Liver (tissue), 9 donors: ENCODE results near the gene DNAH6. TPM values are rescaled to one million over a fixed set of nuclear protein-coding genes. Genes with fewer than 3 reads are reported as not detected.

Experiments used
- DNase-seq: peaks from one replicate; pipeline ENCODE4 v3.0.0-alpha.2; 2017; ENCODE audit warnings: low spot score
- H3K27ac ChIP-seq, 2 donors: one replicate each; pipeline ENCODE4 v1.7.0; 2013; ENCODE audit warnings: inconsistent platforms in 2 of 2, low read length in 2 of 2, control low read depth in 1 of 2, low read depth in 1 of 2, mild to moderate bottlenecking in 1 of 2
- H3K27me3 ChIP-seq, 4 donors: one replicate each; pipeline versions ENCODE4 v1.6.1 to v1.7.0; 2013; ENCODE audit warnings: low read length in 3 of 4, inconsistent platforms in 1 of 4, mild to moderate bottlenecking in 1 of 4, moderate library complexity in 1 of 4; ENCODE audit not compliant: control insufficient read depth in 4 of 4, insufficient read depth in 4 of 4
- H3K36me3 ChIP-seq, 4 donors: one replicate each; pipeline versions ENCODE4 v1.6.1 to v1.7.0; 2013; ENCODE audit warnings: low read length in 3 of 4, mild to moderate bottlenecking in 3 of 4, low read depth in 1 of 4, moderate library complexity in 1 of 4; ENCODE audit not compliant: control insufficient read depth in 4 of 4, insufficient read depth in 3 of 4
- H3K4me1 ChIP-seq, 4 donors: one replicate each; pipeline versions ENCODE4 v1.6.1 to v1.7.0; 2013; ENCODE audit warnings: low read length in 3 of 4, mild to moderate bottlenecking in 3 of 4, moderate library complexity in 1 of 4; ENCODE audit not compliant: control insufficient read depth in 4 of 4, insufficient read depth in 4 of 4
- H3K4me3 ChIP-seq, 3 donors: one replicate each; pipeline versions ENCODE4 v1.6.1 to v1.7.0; 2013; ENCODE audit warnings: low read length in 3 of 3, control low read depth in 1 of 3, low read depth in 1 of 3, mild to moderate bottlenecking in 1 of 3
- H3K9ac ChIP-seq, 2 donors: one replicate each; pipeline ENCODE4 v1.7.0; 2013; ENCODE audit warnings: low read length in 2 of 2, mild to moderate bottlenecking in 2 of 2, moderate library complexity in 2 of 2, control low read depth in 1 of 2, low read depth in 1 of 2
- H3K9me3 ChIP-seq, 4 donors: one replicate each; pipeline versions ENCODE4 v1.6.1 to v1.7.0; 2013; ENCODE audit warnings: low read length in 3 of 4; ENCODE audit not compliant: control insufficient read depth in 4 of 4
- CTCF ChIP-seq: fragments of 150-350 bp; IDR thresholded peaks from 2 replicates; pipeline ENCODE4 v1.5.1; 2017; ENCODE audit warnings: improper control_type of control experiment, low read depth, low read length; ENCODE audit not compliant: missing input control
- EGR1 ChIP-seq, 2 donors: IDR thresholded peaks; 2 replicates each; pipeline ENCODE4 v1.6.1; 2016 to 2018; ENCODE audit warnings: antibody characterized with exemption in 2 of 2, low read depth in 2 of 2
- FOXA1 ChIP-seq: IDR thresholded peaks from 2 replicates; pipeline ENCODE4 v1.6.1; 2016; ENCODE audit warnings: antibody characterized with exemption
- FOXA2 ChIP-seq: IDR thresholded peaks from 2 replicates; pipeline ENCODE4 v1.6.1; 2016; ENCODE audit warnings: antibody characterized with exemption
- GABPA ChIP-seq, 2 donors: IDR thresholded peaks in 1 of 2; conservative IDR thresholded peaks in 1 of 2; 2 replicates each; pipeline ENCODE4 v1.6.1; 2016; ENCODE audit warnings: antibody characterized with exemption in 2 of 2, mild to moderate bottlenecking in 1 of 2, moderate library complexity in 1 of 2
- HNF4A ChIP-seq, 2 donors: conservative IDR thresholded peaks; 2 replicates each; pipeline ENCODE4 v1.6.1; 2016; ENCODE audit warnings: antibody characterized with exemption in 2 of 2, mild to moderate bottlenecking in 2 of 2
- HNF4G ChIP-seq: IDR thresholded peaks from 2 replicates; pipeline ENCODE4 v1.6.1; 2016; ENCODE audit warnings: antibody characterized with exemption
- JUND ChIP-seq, 2 donors: IDR thresholded peaks; 2 replicates each; pipeline ENCODE4 v1.6.1; 2016; ENCODE audit warnings: antibody characterized with exemption in 2 of 2
- NR2F2 ChIP-seq: IDR thresholded peaks from 2 replicates; pipeline ENCODE4 v1.6.1; 2016; ENCODE audit warnings: antibody characterized with exemption
- RAD21 ChIP-seq, 2 donors: IDR thresholded peaks; 2 replicates each; pipeline ENCODE4 v1.6.1; 2016; ENCODE audit warnings: antibody characterized with exemption in 2 of 2, mild to moderate bottlenecking in 2 of 2
- REST ChIP-seq: IDR thresholded peaks from 2 replicates; pipeline ENCODE4 v1.6.1; 2016; ENCODE audit warnings: antibody characterized with exemption, mild to moderate bottlenecking
- RXRA ChIP-seq, 2 donors: IDR thresholded peaks; 2 replicates each; pipeline ENCODE4 v1.6.1; 2017 to 2018; ENCODE audit warnings: antibody characterized with exemption in 2 of 2, mild to moderate bottlenecking in 1 of 2
- SP1 ChIP-seq: IDR thresholded peaks from 2 replicates; pipeline ENCODE4 v1.6.1; 2018; ENCODE audit warnings: antibody characterized with exemption, mild to moderate bottlenecking
- TAF1 ChIP-seq: conservative IDR thresholded peaks from 2 replicates; pipeline ENCODE4 v1.6.1; 2016; ENCODE audit warnings: antibody characterized with exemption, mild to moderate bottlenecking
- YY1 ChIP-seq: IDR thresholded peaks from 2 replicates; pipeline ENCODE4 v1.6.1; 2016; ENCODE audit warnings: antibody characterized with exemption, mild to moderate bottlenecking
- WGBS: extraction: QIAGEN DNeasy Blood & Tissue Kit; methylation state at CpG from one replicate; pipeline ENCODE4 v1.1.7; 2013; 5-methylcytosine and 5-hydroxymethylcytosine counted together
- polyA plus RNA-seq, 2 donors: library from polyadenylated mRNA; stranded (reverse) in 1 of 2; unstranded in 1 of 2; fragments of 200-250 nt in 1 of 2; fragments of >200 nt in 1 of 2; fragmentation: Nextera tagmentation in 1 of 2; extraction: Ambion mirVana in 1 of 2; gene quantifications; one replicate each; pipeline versions ENCODE4 v1.2.1 to v1.2.3, GENCODE V29; 2013 to 2015
- total RNA-seq, 2 donors: library from RNA; depleted of rRNA; stranded (reverse); fragments of >200 nt; gene quantifications; one replicate each; pipeline ENCODE4 v1.2.3, GENCODE V29; 2014
- TF ChIP-seq, protein P1 (sequence below): IDR thresholded peaks from 2 replicates; pipeline ENCODE4 v1.6.1; 2016; ENCODE audit warnings: antibody characterized with exemption
- TF ChIP-seq, protein P2 (sequence below): IDR thresholded peaks from 2 replicates; pipeline ENCODE4 v1.6.1; 2016; ENCODE audit warnings: antibody characterized with exemption
- TF ChIP-seq, protein P3 (sequence below): IDR thresholded peaks from 2 replicates; pipeline ENCODE4 v1.6.1; 2016; ENCODE audit warnings: antibody characterized with exemption
- donor health status: healthy.
- donor health status: healthy.
- donor health status: healthy.
- donor health status: healthy.
- donor health status: healthy.

The DNAH6 gene
- total and polyA plus RNA-seq, 4 donors: 0.32 to 1.6 (median 0.59) TPM

- H3K4me1 ChIP-seq: peaks cover 2 to 12% (median 9%) of the 10 kb centered on the region in 4 donors
- 81% methylated on average over 2 of the region's 2 CpGs for WGBS
- H3K4me3 ChIP-seq: no peak overlapping the region
- TF ChIP-seq TAF1 (no peak), CTCF (no peak), REST (no peak), RXRA (IDR thresholded peaks at IDR 0.05) (no peak), NR2F2 (no peak), GABPA (IDR thresholded peaks at IDR 0.05 in 1 of 2, conservative IDR thresholded peaks at IDR 0.05 in 1 of 2) (no peak), HNF4G (no peak), YY1 (no peak), RAD21 (IDR thresholded peaks at IDR 0.05) (no peak), EGR1 (IDR thresholded peaks at IDR 0.05; ENCODE audit: low read depth in 2 of 2) (no peak), FOXA1 (no peak), JUND (IDR thresholded peaks at IDR 0.05) (no peak), FOXA2 (no peak), HNF4A (conservative IDR thresholded peaks at IDR 0.05) (no peak), SP1 (no peak)
- TF ChIP-seq, protein P1, sequence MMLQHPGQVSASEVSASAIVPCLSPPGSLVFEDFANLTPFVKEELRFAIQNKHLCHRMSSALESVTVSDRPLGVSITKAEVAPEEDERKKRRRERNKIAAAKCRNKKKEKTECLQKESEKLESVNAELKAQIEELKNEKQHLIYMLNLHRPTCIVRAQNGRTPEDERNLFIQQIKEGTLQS: no peak
- TF ChIP-seq, protein P2, sequence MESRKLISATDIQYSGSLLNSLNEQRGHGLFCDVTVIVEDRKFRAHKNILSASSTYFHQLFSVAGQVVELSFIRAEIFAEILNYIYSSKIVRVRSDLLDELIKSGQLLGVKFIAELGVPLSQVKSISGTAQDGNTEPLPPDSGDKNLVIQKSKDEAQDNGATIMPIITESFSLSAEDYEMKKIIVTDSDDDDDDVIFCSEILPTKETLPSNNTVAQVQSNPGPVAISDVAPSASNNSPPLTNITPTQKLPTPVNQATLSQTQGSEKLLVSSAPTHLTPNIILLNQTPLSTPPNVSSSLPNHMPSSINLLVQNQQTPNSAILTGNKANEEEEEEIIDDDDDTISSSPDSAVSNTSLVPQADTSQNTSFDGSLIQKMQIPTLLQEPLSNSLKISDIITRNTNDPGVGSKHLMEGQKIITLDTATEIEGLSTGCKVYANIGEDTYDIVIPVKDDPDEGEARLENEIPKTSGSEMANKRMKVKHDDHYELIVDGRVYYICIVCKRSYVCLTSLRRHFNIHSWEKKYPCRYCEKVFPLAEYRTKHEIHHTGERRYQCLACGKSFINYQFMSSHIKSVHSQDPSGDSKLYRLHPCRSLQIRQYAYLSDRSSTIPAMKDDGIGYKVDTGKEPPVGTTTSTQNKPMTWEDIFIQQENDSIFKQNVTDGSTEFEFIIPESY: no peak
- TF ChIP-seq, protein P3, sequence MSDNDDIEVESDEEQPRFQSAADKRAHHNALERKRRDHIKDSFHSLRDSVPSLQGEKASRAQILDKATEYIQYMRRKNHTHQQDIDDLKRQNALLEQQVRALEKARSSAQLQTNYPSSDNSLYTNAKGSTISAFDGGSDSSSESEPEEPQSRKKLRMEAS: no peak
- H3K27ac ChIP-seq: no peak overlapping the region
- DNase-seq: no peak
- H3K27me3 ChIP-seq: no peaks in the 10 kb centered on the region
- H3K9me3 ChIP-seq: no peaks in the 10 kb centered on the region
- H3K36me3 ChIP-seq: no peaks in the 10 kb centered on the region
- H3K9ac ChIP-seq: no peak overlapping the region
These were observed 120.0 kb downstream of the DNAH6 start for GRCh38 chr2:84636080-84636971.
